Nephron (organoid): ENCODE results near the gene DLG5.
"Not testable (repeated sequence)": the region's sequence is repeated elsewhere in the genome, so short reads cannot be mapped to it uniquely, and the experiment has no call there.

Experiments used
- H3K27ac Mint-ChIP-seq, 3 experiments: 2 replicates each; pipeline ENCODE4 v1.8.0; 2020; ENCODE audit warnings: mixed read lengths in 3 of 3, mild to moderate bottlenecking in 2 of 3, moderate library complexity in 1 of 3
- H3K27me3 Mint-ChIP-seq: 2 replicates; pipeline ENCODE4 v1.8.0; 2021; ENCODE audit warnings: low read depth, mild to moderate bottlenecking, moderate library complexity, mixed read lengths
- H3K36me3 Mint-ChIP-seq: 2 replicates; pipeline ENCODE4 v1.8.0; 2020; ENCODE audit warnings: low read depth, mixed read lengths
- H3K4me1 Mint-ChIP-seq: 2 replicates; pipeline ENCODE4 v1.8.0; 2020; ENCODE audit warnings: mixed read lengths
- H3K4me3 Mint-ChIP-seq, 3 experiments: 2 replicates each; pipeline ENCODE4 v1.8.0; 2020; ENCODE audit warnings: mild to moderate bottlenecking in 3 of 3, mixed read lengths in 3 of 3, moderate library complexity in 2 of 3
- H3K9me3 Mint-ChIP-seq: 2 replicates; pipeline ENCODE4 v1.8.0; 2020; ENCODE audit warnings: mixed read lengths
- TF ChIP-seq, protein P1 (sequence below), 3 experiments: fragments of 200-600 bp; sonication (generic); IDR thresholded peaks; one replicate each; pipeline ENCODE4 v1.5.0; 2021; ENCODE audit warnings: antibody characterized with exemption in 3 of 3; ENCODE audit not compliant: unreplicated experiment in 3 of 3

The DLG5 gene

GRCh38 chr10:77768039-77768438 lies 158.5 kb downstream of the DLG5 start:
- Mint-ChIP-seq H3K36me3 (no peaks in the 10 kb centered on the region), H3K4me1 (peaks cover 27% of the 10 kb centered on the region), H3K9me3 (no peaks in the 10 kb centered on the region), H3K27me3 (no peaks in the 10 kb centered on the region), H3K27ac (no peak overlapping the region), H3K4me3 (no peak overlapping the region)
- TF ChIP-seq, protein P1, sequence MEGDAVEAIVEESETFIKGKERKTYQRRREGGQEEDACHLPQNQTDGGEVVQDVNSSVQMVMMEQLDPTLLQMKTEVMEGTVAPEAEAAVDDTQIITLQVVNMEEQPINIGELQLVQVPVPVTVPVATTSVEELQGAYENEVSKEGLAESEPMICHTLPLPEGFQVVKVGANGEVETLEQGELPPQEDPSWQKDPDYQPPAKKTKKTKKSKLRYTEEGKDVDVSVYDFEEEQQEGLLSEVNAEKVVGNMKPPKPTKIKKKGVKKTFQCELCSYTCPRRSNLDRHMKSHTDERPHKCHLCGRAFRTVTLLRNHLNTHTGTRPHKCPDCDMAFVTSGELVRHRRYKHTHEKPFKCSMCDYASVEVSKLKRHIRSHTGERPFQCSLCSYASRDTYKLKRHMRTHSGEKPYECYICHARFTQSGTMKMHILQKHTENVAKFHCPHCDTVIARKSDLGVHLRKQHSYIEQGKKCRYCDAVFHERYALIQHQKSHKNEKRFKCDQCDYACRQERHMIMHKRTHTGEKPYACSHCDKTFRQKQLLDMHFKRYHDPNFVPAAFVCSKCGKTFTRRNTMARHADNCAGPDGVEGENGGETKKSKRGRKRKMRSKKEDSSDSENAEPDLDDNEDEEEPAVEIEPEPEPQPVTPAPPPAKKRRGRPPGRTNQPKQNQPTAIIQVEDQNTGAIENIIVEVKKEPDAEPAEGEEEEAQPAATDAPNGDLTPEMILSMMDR (IDR thresholded peaks at IDR 0.05; ENCODE audit: unreplicated experiment in 3 of 3), result no peak

DNA sequence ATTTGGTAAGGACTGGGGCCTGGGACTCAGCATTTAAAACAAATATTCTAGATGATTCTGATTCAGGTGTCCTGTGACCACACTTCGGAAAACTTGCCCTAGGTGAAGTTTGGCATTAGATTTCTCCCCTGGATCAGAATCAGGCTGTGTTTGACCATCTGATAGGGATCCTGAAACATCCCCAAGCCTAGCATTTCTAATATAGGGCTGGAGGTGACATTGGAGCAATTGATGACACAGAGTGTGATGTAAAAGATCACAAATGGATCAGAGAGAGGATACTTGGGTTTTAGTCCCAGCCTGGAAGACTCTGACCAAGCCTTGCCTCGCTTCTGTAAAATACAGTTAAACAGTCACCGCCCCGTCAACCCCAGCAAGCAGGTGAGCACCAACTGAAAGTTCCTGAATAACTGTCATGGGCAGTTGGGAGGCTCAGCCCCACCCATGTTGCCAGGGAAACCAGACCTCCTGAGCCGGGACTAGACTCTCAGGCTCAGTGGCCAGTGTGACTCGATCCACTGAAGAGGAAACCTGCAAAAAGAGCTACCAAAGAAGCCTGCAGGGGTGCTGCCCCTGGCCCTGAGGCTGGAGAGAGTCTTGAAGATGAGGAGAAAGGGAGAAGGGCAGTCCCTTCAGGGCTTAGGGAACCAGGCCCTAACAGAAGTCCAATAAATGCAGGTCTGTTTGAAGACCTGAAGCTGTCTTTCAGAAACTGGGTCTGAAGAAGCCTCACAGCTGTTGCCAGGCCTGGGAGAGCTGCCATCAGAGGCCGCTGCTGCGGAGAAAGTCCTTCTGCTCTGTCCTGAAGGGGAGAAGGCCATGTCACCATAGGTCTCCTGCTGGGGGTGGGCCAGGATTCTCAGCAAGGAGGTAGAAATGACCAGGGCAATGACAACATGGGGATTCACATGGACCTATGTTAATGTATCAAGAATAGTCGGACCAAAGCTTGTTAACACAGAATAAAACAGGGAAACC lies 162.8 kb downstream of the DLG5 start:
- Mint-ChIP-seq H3K9me3 (no peaks in the 10 kb centered on the region), H3K4me3 (no peak overlapping the region), H3K4me1 (peaks cover 10% of the 10 kb centered on the region), H3K36me3 (no peaks in the 10 kb centered on the region), H3K27ac (no peak overlapping the region), H3K27me3 (peaks cover 3% of the 10 kb centered on the region)
- TF ChIP-seq, protein P1 (IDR thresholded peaks at IDR 0.05; ENCODE audit: unreplicated experiment in 3 of 3), result no peak

DNA sequence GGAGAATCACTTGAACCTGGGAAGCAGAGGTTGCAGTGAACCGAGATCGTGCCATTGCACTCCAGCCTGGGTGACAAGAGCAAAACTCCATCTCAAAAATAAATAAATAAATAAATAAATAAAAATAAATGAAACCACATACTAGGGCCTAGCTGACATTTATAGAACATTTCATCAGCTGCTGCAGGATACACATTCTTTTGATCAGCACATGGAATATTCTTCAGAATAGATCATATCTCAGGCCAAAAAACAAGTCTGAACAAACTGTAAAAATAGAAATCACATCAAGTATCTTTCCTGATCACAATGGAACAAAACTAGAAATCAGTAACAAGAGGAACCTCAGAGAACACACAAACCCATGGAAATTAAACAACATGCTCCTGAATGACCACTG lies 168.1 kb downstream of the DLG5 start:
- H3K4me3 Mint-ChIP-seq, H3K27ac Mint-ChIP-seq, H3K9me3 Mint-ChIP-seq, H3K27me3 Mint-ChIP-seq, H3K36me3 Mint-ChIP-seq: not testable (repeated sequence)
- H3K4me1 Mint-ChIP-seq, result peaks cover 10% of the 10 kb centered on the region

DNA sequence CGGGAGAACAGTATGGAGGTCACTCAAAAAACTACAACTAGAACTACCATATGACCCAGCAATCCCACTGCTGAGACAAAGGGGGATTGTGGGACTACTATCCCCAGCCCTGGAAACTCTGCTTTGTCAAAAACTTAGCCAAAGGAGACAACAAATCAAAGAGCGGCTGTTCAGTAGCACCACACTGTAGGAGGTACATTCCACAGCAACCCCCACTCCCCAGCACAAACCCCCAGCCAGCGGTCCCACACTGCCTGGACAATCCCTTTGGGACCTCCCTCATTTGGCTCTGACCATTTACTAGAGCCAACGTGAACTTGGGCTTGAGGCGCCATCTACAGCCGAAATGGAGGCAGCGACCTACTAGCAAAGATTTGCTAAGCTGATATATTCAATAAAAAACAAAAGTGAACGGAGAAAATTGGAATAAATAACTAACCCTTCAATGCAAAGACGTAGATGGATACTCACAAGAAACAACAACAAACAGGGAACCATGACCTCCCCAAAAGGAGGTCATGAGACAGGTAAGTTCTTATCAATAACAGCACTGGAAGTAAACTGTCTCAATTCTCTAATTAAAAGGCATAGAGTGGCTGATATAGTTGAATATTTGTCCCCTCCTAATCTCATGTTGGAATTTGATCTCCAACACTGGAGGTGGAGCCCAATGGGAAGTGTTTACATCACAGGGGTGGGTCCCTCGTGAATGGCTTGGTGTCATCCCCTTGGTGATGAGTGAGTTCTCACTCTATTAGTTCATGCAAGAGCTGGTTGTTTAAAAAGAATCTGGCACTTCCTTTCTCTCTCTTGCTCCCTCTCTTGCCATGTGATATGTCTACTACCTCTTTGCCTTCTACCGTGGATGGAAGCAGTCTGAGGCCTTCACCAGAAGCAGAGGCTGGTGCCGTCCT lies 170.0 kb downstream of the DLG5 start:
- Mint-ChIP-seq H3K27ac (peak overlapping the region in 1 of 3 experiments; percentile 7), H3K27me3 (peaks cover 3% of the 10 kb centered on the region), H3K4me1 (peaks cover 10% of the 10 kb centered on the region), H3K4me3 (peak overlapping the region in 2 of 3 experiments; percentile 21 to 33), H3K9me3 (peaks cover 3% of the 10 kb centered on the region), H3K36me3 (peaks cover 4% of the 10 kb centered on the region)
- TF ChIP-seq, protein P1 (IDR thresholded peaks at IDR 0.05; ENCODE audit: unreplicated experiment in 3 of 3), result peak; percentile 59 to 67 (median 63)

DNA sequence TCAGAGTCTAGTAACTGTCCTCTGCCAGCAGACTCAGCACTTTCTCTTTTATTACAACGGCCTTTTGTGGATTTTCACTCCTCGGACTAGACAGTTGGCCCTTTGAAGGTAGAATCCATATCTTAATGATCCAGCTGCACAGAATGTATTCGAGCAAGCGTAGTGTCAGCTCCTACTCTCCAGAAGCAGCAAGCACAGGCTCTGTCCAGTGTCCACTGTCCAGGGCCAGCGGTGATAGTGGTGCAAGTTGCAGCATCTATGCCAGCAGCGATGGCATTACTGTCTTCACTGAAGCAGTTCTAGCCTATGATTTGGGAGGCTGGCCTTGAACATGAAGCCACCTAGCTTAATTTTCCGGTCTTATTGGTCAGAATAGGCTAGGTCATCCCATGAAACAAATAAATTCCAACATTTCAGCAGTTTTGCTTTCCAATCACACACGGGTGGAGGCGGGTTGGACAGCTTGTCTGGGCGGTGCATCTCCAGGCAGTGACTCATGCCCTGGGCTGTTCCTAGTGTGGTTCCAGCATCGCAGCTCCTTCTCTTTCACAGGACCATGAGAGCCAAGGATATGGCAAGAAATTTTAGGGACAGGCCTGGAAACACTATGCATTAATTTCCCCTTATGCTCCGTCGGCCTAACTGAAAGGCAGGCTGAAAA lies 180.4 kb downstream of the DLG5 start:
- TF ChIP-seq, protein P1 (IDR thresholded peaks at IDR 0.05; ENCODE audit: unreplicated experiment in 3 of 3), result no peak

More for the DNA sequence above, 180.4 kb downstream of the DLG5 start:
- Mint-ChIP-seq H3K9me3 (peaks cover 18% of the 10 kb centered on the region), H3K36me3 (peaks cover 20% of the 10 kb centered on the region), H3K27ac (no peak overlapping the region), H3K27me3 (no peaks in the 10 kb centered on the region), H3K4me3 (no peak overlapping the region), H3K4me1 (no peaks in the 10 kb centered on the region)
